ENCODE data around the gene LRRC75B. TPM values are rescaled to one million over a fixed set of nuclear protein-coding genes. Genes with fewer than 3 reads are reported as not detected.
"Not testable (repeated sequence)": the region's sequence is repeated elsewhere in the genome, so short reads cannot be mapped to it uniquely, and the experiment has no call there.

LRRC75B gene
- total and polyA plus RNA-seq, 3 donors from 2014 or later, result 33.0 to 162 (median 120) TPM

- intact Hi-C loops (cut with DNase I; ENCODE audit: low total_unique reads), result not testable (repeated sequence)
Measured at GRCh38 chr22:24629069-24629468, 36.2 kb upstream of the LRRC75B start.

GRCh38 chr22:24627911-24628310 is 35.0 kb upstream of the LRRC75B start:
- H3K9me3 ChIP-seq; H3K36me3 ChIP-seq (ENCODE audit: low read depth, missing control alignments); intact Hi-C loops (cut with DNase I; ENCODE audit: low total_unique reads); H3K27me3 ChIP-seq; DNase-seq; H3K4me3 ChIP-seq; H3K27ac ChIP-seq: not testable (repeated sequence)
- peaks cover 19% of the 10 kb centered on the region for H3K4me1 ChIP-seq
- WGBS, 2 donors, result 97% methylated on average over 15 of the region's 16 CpGs; no CpG with 5 or more reads in 1 of the 2 donors

More at GRCh38 chr22:24629069-24629468, 36.2 kb upstream of the LRRC75B start:
- WGBS, 2 donors, result 40 to 75% methylated on average over 1 to 8 of the region's 11 CpGs
- peaks cover 24% of the 10 kb centered on the region for H3K4me1 ChIP-seq
- not testable (repeated sequence) for H3K27me3 ChIP-seq; H3K9me3 ChIP-seq; H3K4me3 ChIP-seq; H3K36me3 ChIP-seq (ENCODE audit: low read depth, missing control alignments); H3K27ac ChIP-seq
- DNase-seq, result peak; percentile 29
- TF ChIP-seq, protein P1, sequence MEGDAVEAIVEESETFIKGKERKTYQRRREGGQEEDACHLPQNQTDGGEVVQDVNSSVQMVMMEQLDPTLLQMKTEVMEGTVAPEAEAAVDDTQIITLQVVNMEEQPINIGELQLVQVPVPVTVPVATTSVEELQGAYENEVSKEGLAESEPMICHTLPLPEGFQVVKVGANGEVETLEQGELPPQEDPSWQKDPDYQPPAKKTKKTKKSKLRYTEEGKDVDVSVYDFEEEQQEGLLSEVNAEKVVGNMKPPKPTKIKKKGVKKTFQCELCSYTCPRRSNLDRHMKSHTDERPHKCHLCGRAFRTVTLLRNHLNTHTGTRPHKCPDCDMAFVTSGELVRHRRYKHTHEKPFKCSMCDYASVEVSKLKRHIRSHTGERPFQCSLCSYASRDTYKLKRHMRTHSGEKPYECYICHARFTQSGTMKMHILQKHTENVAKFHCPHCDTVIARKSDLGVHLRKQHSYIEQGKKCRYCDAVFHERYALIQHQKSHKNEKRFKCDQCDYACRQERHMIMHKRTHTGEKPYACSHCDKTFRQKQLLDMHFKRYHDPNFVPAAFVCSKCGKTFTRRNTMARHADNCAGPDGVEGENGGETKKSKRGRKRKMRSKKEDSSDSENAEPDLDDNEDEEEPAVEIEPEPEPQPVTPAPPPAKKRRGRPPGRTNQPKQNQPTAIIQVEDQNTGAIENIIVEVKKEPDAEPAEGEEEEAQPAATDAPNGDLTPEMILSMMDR (IDR thresholded peaks at IDR 0.05), result peak in 2 of 3 experiments; percentile 49 to 52

GRCh38 chr22:24622596-24622995 is 29.7 kb upstream of the LRRC75B start:
- H3K27ac ChIP-seq; DNase-seq; H3K36me3 ChIP-seq (ENCODE audit: low read depth, missing control alignments); intact Hi-C loops (cut with DNase I; ENCODE audit: low total_unique reads); H3K27me3 ChIP-seq; H3K4me3 ChIP-seq; H3K9me3 ChIP-seq; H3K4me1 ChIP-seq: not testable (repeated sequence)
- WGBS, 2 donors, result 83 to 84% methylated on average over 2 of the region's 2 CpGs

GRCh38 chr22:24621244-24621643 is 28.4 kb upstream of the LRRC75B start:
- H3K27ac ChIP-seq; H3K4me3 ChIP-seq; DNase-seq; H3K4me1 ChIP-seq; intact Hi-C loops (cut with DNase I; ENCODE audit: low total_unique reads); H3K36me3 ChIP-seq (ENCODE audit: low read depth, missing control alignments); H3K27me3 ChIP-seq; H3K9me3 ChIP-seq: not testable (repeated sequence)
- WGBS, 2 donors, result 74% methylated on average over 4 of the region's 5 CpGs; no CpG with 5 or more reads in 1 of the 2 donors

- H3K27me3 ChIP-seq; intact Hi-C loops (cut with DNase I; ENCODE audit: low total_unique reads); H3K4me3 ChIP-seq; H3K9me3 ChIP-seq; H3K36me3 ChIP-seq (ENCODE audit: low read depth, missing control alignments); DNase-seq; H3K4me1 ChIP-seq; H3K27ac ChIP-seq: not testable (repeated sequence)
- 83 to 100% methylated on average over 5 to 15 of the region's 15 CpGs for WGBS, 2 donors
Measured at GRCh38 chr22:24614794-24615193, 21.9 kb upstream of the LRRC75B start.

DNA sequence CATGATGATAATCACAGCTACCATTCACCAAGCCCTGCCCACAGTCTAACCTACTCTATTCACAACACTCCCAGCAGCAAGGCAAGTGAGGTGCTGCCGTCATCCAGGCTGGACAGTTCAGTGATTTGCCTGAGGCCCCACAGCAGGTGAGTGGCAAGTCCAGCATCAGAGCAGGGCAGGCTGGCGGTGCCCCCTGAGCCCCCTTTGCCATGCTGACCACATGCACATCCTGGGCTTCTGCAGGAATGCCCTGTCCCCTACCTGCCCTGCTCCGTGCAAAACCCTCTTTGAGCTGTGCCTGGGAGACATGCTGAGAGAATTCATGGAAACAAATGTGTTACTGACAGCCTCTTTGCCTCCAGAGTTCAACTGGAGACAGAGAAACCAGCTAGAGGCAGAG is 17.0 kb upstream of the LRRC75B start:
- H3K4me1 ChIP-seq; H3K4me3 ChIP-seq; H3K27me3 ChIP-seq; DNase-seq; H3K9me3 ChIP-seq; intact Hi-C loops (cut with DNase I; ENCODE audit: low total_unique reads); H3K27ac ChIP-seq; H3K36me3 ChIP-seq (ENCODE audit: low read depth, missing control alignments): not testable (repeated sequence)
- WGBS, 2 donors, result 94% methylated on average over 3 of the region's 3 CpGs; no CpG with 5 or more reads in 1 of the 2 donors

- H3K36me3 ChIP-seq (ENCODE audit: low read depth, missing control alignments); H3K27me3 ChIP-seq; H3K4me3 ChIP-seq; H3K9me3 ChIP-seq; H3K4me1 ChIP-seq; intact Hi-C loops (cut with DNase I; ENCODE audit: low total_unique reads); H3K27ac ChIP-seq; DNase-seq: not testable (repeated sequence)
- 60 to 95% methylated on average over 1 to 6 of the region's 6 CpGs for WGBS, 2 donors
Measured at GRCh38 chr22:24608327-24608726, 15.5 kb upstream of the LRRC75B start.

DNA sequence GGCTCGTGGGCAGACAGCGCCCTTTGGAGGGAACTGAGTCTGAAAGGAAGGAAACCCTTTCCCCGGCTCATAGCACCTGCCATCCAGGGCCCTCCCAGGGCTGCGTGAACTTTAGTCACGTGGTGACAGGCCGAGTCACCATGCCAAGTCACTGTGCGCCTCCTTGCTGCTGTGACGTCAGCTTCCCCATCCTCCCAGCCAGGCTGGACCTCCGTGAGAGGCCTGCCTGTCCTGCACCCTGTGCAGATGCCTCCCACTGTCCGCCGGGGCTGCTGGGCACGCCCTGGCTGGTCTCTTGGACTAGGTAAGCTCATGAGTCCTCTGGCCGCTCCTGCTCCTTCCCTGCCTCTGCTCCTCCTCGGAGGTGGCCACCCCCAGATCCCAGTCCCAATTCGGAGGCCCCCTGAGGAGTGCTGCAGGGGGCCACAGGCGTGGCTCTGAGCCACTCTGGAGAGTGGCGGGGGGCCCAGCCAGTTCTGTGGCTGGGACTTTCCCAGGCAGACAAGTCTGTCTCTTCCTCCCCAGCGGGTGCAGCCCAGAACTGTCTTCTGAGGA is 14.6 kb upstream of the LRRC75B start:
- H3K27ac ChIP-seq; H3K9me3 ChIP-seq; intact Hi-C loops (cut with DNase I; ENCODE audit: low total_unique reads); H3K27me3 ChIP-seq; H3K4me3 ChIP-seq; H3K36me3 ChIP-seq (ENCODE audit: low read depth, missing control alignments); H3K4me1 ChIP-seq: not testable (repeated sequence)
- 79 to 96% methylated on average over 8 to 18 of the region's 18 CpGs for WGBS, 2 donors
- DNase-seq, result peak; percentile 54

DNA sequence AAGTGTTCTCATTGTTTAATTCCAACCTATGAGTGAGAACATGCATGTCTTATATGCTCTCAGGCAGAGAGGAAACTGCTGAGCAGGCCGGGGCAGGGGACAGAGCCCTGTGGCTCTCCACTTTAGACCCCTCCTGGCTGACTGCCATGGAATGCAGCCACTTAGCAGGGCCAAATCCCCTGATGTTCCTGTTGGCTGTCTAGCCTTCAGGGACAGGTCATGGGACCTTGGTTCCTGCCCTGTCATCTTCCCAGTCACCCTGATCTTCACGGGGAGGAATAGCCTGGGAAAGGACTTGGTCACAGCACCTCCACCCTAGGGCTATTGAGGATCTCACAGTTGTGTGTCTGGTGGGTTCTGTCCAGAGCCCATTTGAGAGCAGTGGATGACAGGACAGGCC is 13.5 kb upstream of the LRRC75B start:
- intact Hi-C loops (cut with DNase I; ENCODE audit: low total_unique reads); H3K27ac ChIP-seq; H3K27me3 ChIP-seq; DNase-seq; H3K4me3 ChIP-seq; H3K9me3 ChIP-seq; H3K36me3 ChIP-seq (ENCODE audit: low read depth, missing control alignments): not testable (repeated sequence)
- peaks cover 15% of the 10 kb centered on the region for H3K4me1 ChIP-seq
- WGBS, 2 donors, result 65 to 81% methylated on average over 2 of the region's 2 CpGs

Measured in testis (tissue), 3 donors.